Karpas-422 (cell line): Measurements from ENCODE around the gene LIN37. TPM values are rescaled to one million over a fixed set of nuclear protein-coding genes. Genes with fewer than 3 reads are reported as not detected.

Source experiments
- DNase-seq: peaks from one replicate; pipeline ENCODE4 v3.0.0-alpha.2; 2015
- H2AFZ ChIP-seq: fragments of 200-600 bp; sonication (generic); 2 replicates; pipeline ENCODE4 v1.6.1; 2014; ENCODE audit warnings: antibody characterized with exemption, low read length, mixed read lengths
- H3K27ac ChIP-seq: fragments of 200-600 bp; sonication (generic); 2 replicates; pipeline ENCODE4 v1.5.1; 2014; ENCODE audit warnings: mild to moderate bottlenecking, low read length, moderate library complexity
- H3K27me3 ChIP-seq: fragments of 200-600 bp; sonication (generic); 2 replicates; pipeline ENCODE4 v1.6.1; 2014; ENCODE audit warnings: low read length, mixed read lengths
- H3K36me3 ChIP-seq: fragments of 200-600 bp; sonication (generic); 2 replicates; pipeline ENCODE4 v1.6.1; 2014; ENCODE audit warnings: low read length, mixed read lengths; ENCODE audit not compliant: insufficient read depth
- H3K4me1 ChIP-seq: fragments of 200-600 bp; sonication (generic); 2 replicates; pipeline ENCODE4 v1.6.1; 2014; ENCODE audit warnings: mild to moderate bottlenecking, low read length, mixed read lengths
- H3K4me2 ChIP-seq: fragments of 200-600 bp; sonication (generic); 2 replicates; pipeline ENCODE4 v1.6.1; 2014; ENCODE audit warnings: low read length, low read depth, mild to moderate bottlenecking; ENCODE audit not compliant: poor library complexity, severe bottlenecking
- H3K4me3 ChIP-seq: fragments of 200-600 bp; sonication (generic); 2 replicates; pipeline ENCODE4 v1.5.1; 2014; ENCODE audit warnings: mild to moderate bottlenecking, antibody characterized with exemption, low read length, mixed read lengths
- H3K79me2 ChIP-seq: fragments of 200-600 bp; sonication (generic); 2 replicates; pipeline ENCODE4 v1.6.1; 2014; ENCODE audit warnings: mild to moderate bottlenecking, low read length, mixed read lengths
- H3K9ac ChIP-seq: fragments of 200-600 bp; sonication (generic); 2 replicates; pipeline ENCODE4 v1.6.0; 2014; ENCODE audit warnings: low read length
- H3K9me2 ChIP-seq: fragments of 200-600 bp; sonication (generic), shearing (Covaris generic); replicated peaks from 2 replicates; pipeline ENCODE4 v1.6.0; 2014; ENCODE audit warnings: mild to moderate bottlenecking, low read length, moderate library complexity; ENCODE audit not compliant: insufficient read depth
- H3K9me3 ChIP-seq: fragments of 300-700, 200-600 bp; sonication (generic); 2 replicates; pipeline ENCODE4 v1.6.1; 2014; ENCODE audit warnings: low read length, mixed read lengths
- H4K20me1 ChIP-seq: fragments of 200-600 bp; sonication (generic); 2 replicates; pipeline ENCODE4 v1.6.1; 2014; ENCODE audit warnings: mild to moderate bottlenecking, antibody characterized with exemption, low read length, low read depth; ENCODE audit not compliant: insufficient read depth
- total RNA-seq: library from RNA; depleted of rRNA; stranded (reverse); fragments of >200 nt; shearing (Covaris generic); gene quantifications from 2 replicates; pipeline ENCODE4 v1.2.3, GENCODE V29; 2014; ENCODE audit warnings: low replicate concordance

LIN37 gene
- total RNA-seq, 1 experiment from 2014 or later, result 12.4 TPM

DNA sequence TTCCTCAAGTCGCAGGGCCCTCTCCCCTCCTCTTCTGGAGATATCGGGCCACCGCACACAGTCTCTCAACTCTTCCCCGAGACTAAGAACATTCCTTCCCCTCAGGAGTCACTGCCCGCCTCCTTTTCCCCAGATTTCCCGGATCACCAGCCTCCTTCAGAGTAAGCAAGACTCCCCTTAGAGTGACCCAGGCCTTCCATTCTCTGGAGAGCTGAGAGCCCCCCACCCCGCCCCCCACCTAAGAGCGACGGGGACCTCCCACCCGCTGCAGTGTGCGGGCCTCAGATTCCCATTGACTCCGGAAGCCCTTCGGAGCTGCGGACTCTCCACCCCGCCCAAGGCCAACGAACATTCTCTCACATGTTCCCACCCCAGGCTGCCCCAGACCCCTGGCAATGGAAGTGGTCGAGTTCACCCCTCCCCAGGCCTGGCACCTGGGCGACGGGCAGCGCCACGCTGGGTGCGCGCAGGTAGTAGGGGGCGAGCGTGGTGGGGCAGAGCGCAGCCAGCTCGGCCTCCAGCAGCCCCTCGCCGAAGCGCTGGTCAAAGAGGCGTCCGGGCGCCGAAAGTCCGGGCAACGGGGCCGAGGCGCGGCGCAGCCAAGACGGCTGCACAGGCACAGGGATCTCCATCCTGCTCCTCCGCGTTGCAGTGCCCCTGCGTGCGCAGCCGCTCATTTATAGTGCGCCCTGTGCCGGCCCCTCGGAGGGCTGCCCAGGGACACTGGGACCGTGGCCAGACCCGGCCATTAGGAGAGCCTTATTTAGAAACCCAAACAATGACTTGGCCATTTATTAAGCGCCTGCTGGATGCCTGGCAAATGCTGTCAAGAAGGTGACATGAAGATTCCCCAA is 8.2 kb downstream of the LIN37 start, which contains the start of gene HSPB6:
HSPB6 (minus strand) TSS at position 653 of the 854 bp plus-strand sequence; CDS start at position 632, 21 bp downstream.
- H4K20me1 ChIP-seq, result peaks cover 10% of the 10 kb centered on the region; the same call in 1 of the 2 replicates
- no peaks in the 10 kb centered on the region for H3K9me2 ChIP-seq
- peak within 1 kb of the TSS; percentile 88 for H3K27ac ChIP-seq
- H3K9me3 ChIP-seq, result no peaks in the 10 kb centered on the region
- H3K9ac ChIP-seq, result peak within 1 kb of the TSS; percentile 85
- no peak within 1 kb of the TSS for H2AFZ ChIP-seq
- no peaks in the 10 kb centered on the region for H3K27me3 ChIP-seq
- peaks cover 23% of the 10 kb centered on the region for H3K79me2 ChIP-seq
- peaks cover 13% of the 10 kb centered on the region for H3K36me3 ChIP-seq
- DNase-seq, result no peak
- H3K4me3 ChIP-seq, result peak within 1 kb of the TSS; percentile 83
- H3K4me1 ChIP-seq, result peaks cover 22% of the 10 kb centered on the region
- peak within 1 kb of the TSS; percentile 89 for H3K4me2 ChIP-seq

- H3K36me3 ChIP-seq, result peaks cover 13% of the 10 kb centered on the region
- peak overlapping the region; percentile 85 for H3K9ac ChIP-seq
- DNase-seq, result peak; percentile 84
- H3K27ac ChIP-seq, result peak overlapping the region; percentile 88
- H2AFZ ChIP-seq, result no peak overlapping the region
- peaks cover 10% of the 10 kb centered on the region; the same call in 1 of the 2 replicates for H4K20me1 ChIP-seq
- H3K4me1 ChIP-seq, result peaks cover 22% of the 10 kb centered on the region
- peak overlapping the region; percentile 83 for H3K4me3 ChIP-seq
- H3K79me2 ChIP-seq, result peaks cover 23% of the 10 kb centered on the region
- peak overlapping the region; percentile 89 for H3K4me2 ChIP-seq
- no peaks in the 10 kb centered on the region for H3K9me3 ChIP-seq
- H3K27me3 ChIP-seq, result no peaks in the 10 kb centered on the region
- H3K9me2 ChIP-seq, result no peaks in the 10 kb centered on the region
Measured at GRCh38 chr19:35757231-35757748, 8.9 kb downstream of the LIN37 start.

- Histone ChIP-seq H3K9ac (peak within 1 kb of the TSS; percentile 85), H3K4me3 (peak within 1 kb of the TSS; percentile 83)
Measured at GRCh38 chr19:35757749-35758608, 9.6 kb downstream of the LIN37 start, which contains the start of gene PROSER3. TSS of gene PROSER3 (plus strand) at chr19:35758176. CDS start at chr19:35758216, 40 bp downstream.

DNA sequence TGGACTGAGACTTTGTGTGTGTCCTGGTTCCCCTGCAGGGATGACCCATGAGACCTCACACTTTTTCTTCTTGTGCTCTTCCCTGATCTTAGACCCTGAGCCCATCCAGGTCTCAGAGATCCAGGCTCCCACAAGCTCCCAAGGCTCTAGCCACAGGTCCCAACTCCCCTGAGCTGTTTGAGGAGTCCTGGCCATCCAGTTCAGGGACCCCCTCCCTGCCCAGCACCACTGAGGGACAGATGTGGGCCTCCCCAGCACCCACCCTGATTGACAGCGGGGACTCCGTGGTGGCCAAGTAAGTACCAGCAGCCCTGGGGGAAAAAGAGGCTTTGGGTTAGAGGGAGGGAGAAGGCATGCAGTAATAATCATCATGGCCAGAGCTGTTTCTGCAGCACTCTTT is 11.3 kb downstream of the LIN37 start:
- H3K4me2 ChIP-seq, result peak overlapping the region; percentile 65

More at GRCh38 chr19:35757749-35758608, 9.6 kb downstream of the LIN37 start, which contains the start of gene PROSER3:
- Histone ChIP-seq H3K27me3 (no peaks in the 10 kb centered on the region), H3K9me3 (no peaks in the 10 kb centered on the region), H2AFZ (no peak within 1 kb of the TSS), H3K4me2 (peak within 1 kb of the TSS; percentile 89), H3K4me1 (peaks cover 22% of the 10 kb centered on the region), H3K9me2 (no peaks in the 10 kb centered on the region), H3K79me2 (peaks cover 23% of the 10 kb centered on the region), H3K36me3 (peaks cover 13% of the 10 kb centered on the region), H3K27ac (peak within 1 kb of the TSS; percentile 88), H4K20me1 (peaks cover 10% of the 10 kb centered on the region; the same call in 1 of the 2 replicates)
- DNase-seq, result peak; percentile 100

GRCh38 chr19:35760711-35761349 is 12.5 kb downstream of the LIN37 start:
- Histone ChIP-seq H3K4me2 (no peak overlapping the region), H2AFZ (no peak overlapping the region), H3K79me2 (peaks cover 23% of the 10 kb centered on the region), H3K9ac (no peak overlapping the region), H3K27ac (no peak overlapping the region), H3K9me3 (no peaks in the 10 kb centered on the region), H3K27me3 (no peaks in the 10 kb centered on the region), H3K4me3 (no peak overlapping the region), H3K36me3 (peaks cover 13% of the 10 kb centered on the region), H3K4me1 (peaks cover 22% of the 10 kb centered on the region), H3K9me2 (no peaks in the 10 kb centered on the region), H4K20me1 (peaks cover 10% of the 10 kb centered on the region; the same call in 1 of the 2 replicates)
- DNase-seq, result no peak

More for the DNA sequence above, 11.3 kb downstream of the LIN37 start:
- Histone ChIP-seq H2AFZ (no peak overlapping the region), H3K27ac (no peak overlapping the region), H3K36me3 (peaks cover 13% of the 10 kb centered on the region), H3K79me2 (peaks cover 23% of the 10 kb centered on the region), H3K27me3 (no peaks in the 10 kb centered on the region), H3K4me1 (peaks cover 22% of the 10 kb centered on the region), H3K9me2 (no peaks in the 10 kb centered on the region), H3K9ac (no peak overlapping the region), H4K20me1 (peaks cover 10% of the 10 kb centered on the region; the same call in 1 of the 2 replicates), H3K4me3 (no peak overlapping the region), H3K9me3 (no peaks in the 10 kb centered on the region)
- DNase-seq, result no peak

GRCh38 chr19:35764432-35765315 is 16.3 kb downstream of the LIN37 start:
- no peaks in the 10 kb centered on the region for H3K9me2 ChIP-seq
- H3K4me3 ChIP-seq, result no peak overlapping the region
- peaks cover 3% of the 10 kb centered on the region; the same call in 1 of the 2 replicates for H4K20me1 ChIP-seq
- peaks cover 6% of the 10 kb centered on the region for H3K4me1 ChIP-seq
- no peak overlapping the region for H3K9ac ChIP-seq
- H3K4me2 ChIP-seq, result no peak overlapping the region
- DNase-seq, result no peak
- H3K36me3 ChIP-seq, result peaks cover 11% of the 10 kb centered on the region
- H2AFZ ChIP-seq, result no peak overlapping the region
- no peaks in the 10 kb centered on the region for H3K9me3 ChIP-seq
- no peaks in the 10 kb centered on the region for H3K27me3 ChIP-seq
- H3K79me2 ChIP-seq, result peaks cover 7% of the 10 kb centered on the region
- H3K27ac ChIP-seq, result no peak overlapping the region

GRCh38 chr19:35766571-35767104 is 18.3 kb downstream of the LIN37 start:
- Histone ChIP-seq H2AFZ (no peak overlapping the region), H4K20me1 (peaks cover 3% of the 10 kb centered on the region; the same call in 1 of the 2 replicates), H3K36me3 (no peaks in the 10 kb centered on the region), H3K27me3 (no peaks in the 10 kb centered on the region), H3K9me2 (no peaks in the 10 kb centered on the region), H3K4me3 (no peak overlapping the region), H3K4me1 (peaks cover 5% of the 10 kb centered on the region), H3K9me3 (no peaks in the 10 kb centered on the region), H3K4me2 (no peak overlapping the region), H3K9ac (no peak overlapping the region), H3K79me2 (no peaks in the 10 kb centered on the region), H3K27ac (no peak overlapping the region)
- no peak for DNase-seq
